VCaP (cell line): Measurements from ENCODE around the gene WWTR1.

ENCODE experiments used
- H3K27ac ChIP-seq: fragments of 450-650 bp; 2 replicates; pipeline ENCODE4 v1.5.1; 2017
- CTCF ChIP-seq: fragments of 450-650 bp; conservative IDR thresholded peaks from 2 replicates; pipeline ENCODE4 v1.5.1; 2017; ENCODE audit warnings: mild to moderate bottlenecking, moderate library complexity

WWTR1 gene

GRCh38 chr3:149559525-149559924 is 98.3 kb downstream of the WWTR1 start:
- TF ChIP-seq CTCF = no peak

GRCh38 chr3:149555927-149556326 is 101.9 kb downstream of the WWTR1 start:
- no peak for TF ChIP-seq CTCF
- no peak overlapping the region for H3K27ac ChIP-seq

More at GRCh38 chr3:149559525-149559924, 98.3 kb downstream of the WWTR1 start:
- no peak overlapping the region for H3K27ac ChIP-seq

DNA sequence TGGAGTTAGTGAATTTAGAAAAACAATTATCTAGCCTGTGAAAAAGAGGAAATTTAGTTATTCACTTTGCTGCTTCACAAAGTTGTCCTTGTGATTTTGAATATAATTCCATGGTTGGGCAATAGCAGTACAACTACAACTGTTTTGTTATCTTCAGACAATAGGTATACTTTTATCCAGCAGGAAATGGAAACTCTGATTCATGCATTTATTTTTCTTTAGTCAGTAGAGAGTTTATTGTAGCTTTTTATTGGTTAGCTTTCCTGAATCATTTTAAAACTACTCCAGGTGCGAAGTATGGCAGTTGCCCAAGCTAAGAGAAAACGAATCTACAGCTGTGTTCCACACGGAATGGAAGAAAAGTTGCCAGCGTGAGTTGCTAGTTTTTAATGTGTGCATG is 103.0 kb downstream of the WWTR1 start:
- TF ChIP-seq CTCF = no peak
- no peak overlapping the region for H3K27ac ChIP-seq

GRCh38 chr3:149553781-149554451 is 103.9 kb downstream of the WWTR1 start:
- no peak overlapping the region for H3K27ac ChIP-seq
- no peak for TF ChIP-seq CTCF

GRCh38 chr3:149552700-149553099 is 105.1 kb downstream of the WWTR1 start:
- no peak overlapping the region for H3K27ac ChIP-seq
- no peak for TF ChIP-seq CTCF

GRCh38 chr3:149551500-149551899 is 106.3 kb downstream of the WWTR1 start:
- no peak for TF ChIP-seq CTCF
- H3K27ac ChIP-seq = no peak overlapping the region

DNA sequence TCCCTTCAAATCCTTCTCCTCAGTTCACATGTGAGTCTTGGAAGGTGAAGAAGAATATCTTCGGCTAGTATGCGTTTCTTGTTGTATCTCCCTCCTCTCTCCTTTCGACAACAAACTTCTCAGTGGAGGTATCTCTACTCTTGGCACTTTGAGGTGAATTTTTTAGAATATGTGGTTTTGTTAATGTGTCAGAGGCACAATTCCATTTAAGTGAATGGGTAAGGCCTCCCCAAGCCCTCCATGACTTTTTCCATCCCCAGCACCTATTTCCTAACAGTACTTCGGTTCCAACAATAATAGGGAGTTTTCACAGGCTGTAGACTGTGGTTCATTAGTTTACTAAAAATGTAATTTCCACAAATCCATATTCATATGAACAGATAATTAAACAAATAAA is 109.2 kb downstream of the WWTR1 start:
- TF ChIP-seq CTCF = no peak
- H3K27ac ChIP-seq = no peak overlapping the region
